ENCODE results near the gene MSANTD7. TPM values are rescaled to one million over a fixed set of nuclear protein-coding genes. Genes with fewer than 3 reads are reported as not detected.

Gene MSANTD7
- total and polyA plus RNA-seq, 2 donors from 2014 or later = 2.8 to 9.5 TPM

GRCh38 chr10:14884082-14884481, 46.0 kb downstream of the MSANTD7 start:
- no peak for TF ChIP-seq CTCF (IDR thresholded peaks at IDR 0.05; ENCODE audit: borderline replicate concordance, extremely low read depth, insufficient read depth)
- Histone ChIP-seq H3K36me3 (ENCODE audit: control insufficient read depth in 2 of 3, insufficient read depth in 3 of 3, low read length in 3 of 3) (no peaks in the 10 kb centered on the region), H3K9ac (ENCODE audit: low read length in 3 of 3) (no peak overlapping the region), H3K9me3 (ENCODE audit: control insufficient read depth in 2 of 3, insufficient read depth in 1 of 3, low read length in 3 of 3) (no peaks in the 10 kb centered on the region), H3K4me1 (ENCODE audit: control insufficient read depth in 2 of 3, insufficient read depth in 2 of 3, low read depth in 1 of 3, low read length in 3 of 3) (peaks cover 0 to 3% (median 3%) of the 10 kb centered on the region in 3 donors), H3K27me3 (ENCODE audit: control insufficient read depth, insufficient read depth, low read length) (no peaks in the 10 kb centered on the region), H3K27ac (ENCODE audit: low read depth in 2 of 2, low read length in 2 of 2) (no peak overlapping the region), H3K4me3 (ENCODE audit: low read length in 3 of 3) (no peak overlapping the region)
- intact Hi-C loops (cut with DNase I) = no loop called here
- DNase-seq (no peak), FAIRE-seq (no peak)

Other genes starting within 250 kb of the MSANTD7 start
- gene FAM107B, start 63.4 kb upstream of the MSANTD7 start, total RNA-seq = 105 TPM
- 122 TPM for gene FAM107B, start 63.4 kb upstream of the MSANTD7 start, polyA plus RNA-seq (ENCODE audit: insufficient read depth, low read depth, low replicate concordance)
- 2.1 TPM for gene CDNF, start 269 bp upstream of the MSANTD7 start, total RNA-seq
- gene CDNF, start 269 bp upstream of the MSANTD7 start, polyA plus RNA-seq (ENCODE audit: insufficient read depth, low read depth, low replicate concordance) = 2.3 TPM
- 10.4 TPM for gene HSPA14, start within 50 bp of the MSANTD7 start, total RNA-seq
- 9.7 TPM for gene HSPA14, start within 50 bp of the MSANTD7 start, polyA plus RNA-seq (ENCODE audit: insufficient read depth, low read depth, low replicate concordance)
- gene SUV39H2, start 40.6 kb downstream of the MSANTD7 start, total RNA-seq = 5.1 TPM
- 3.8 TPM for gene SUV39H2, start 40.6 kb downstream of the MSANTD7 start, polyA plus RNA-seq (ENCODE audit: insufficient read depth, low read depth, low replicate concordance)
- gene DCLRE1C, start 115.8 kb downstream of the MSANTD7 start, total RNA-seq = 17.0 TPM
- gene DCLRE1C, start 115.8 kb downstream of the MSANTD7 start, polyA plus RNA-seq (ENCODE audit: insufficient read depth, low read depth, low replicate concordance) = 2.0 TPM
- gene MEIG1, start 121.1 kb downstream of the MSANTD7 start, total RNA-seq = not detected
- 1.4 TPM for gene MEIG1, start 121.1 kb downstream of the MSANTD7 start, polyA plus RNA-seq (ENCODE audit: insufficient read depth, low read depth, low replicate concordance)
- gene OLAH, start 205.6 kb downstream of the MSANTD7 start, total RNA-seq = 0.50 TPM
- gene OLAH, start 205.6 kb downstream of the MSANTD7 start, polyA plus RNA-seq (ENCODE audit: insufficient read depth, low read depth, low replicate concordance) = 0.52 TPM

All from kidney (tissue), 14 donors.